GM18507 (cell line): ENCODE data around the gene DCD.
"Not testable (repeated sequence)": the region's sequence is repeated elsewhere in the genome, so short reads cannot be mapped to it uniquely, and the experiment has no call there.

Source experiments
- DNase-seq: peaks from one replicate; pipeline ENCODE4 v3.0.0; 2011; ENCODE audit warnings: low read depth; ENCODE audit not compliant: insufficient read length; ENCODE audit errors: extremely low spot score
- FAIRE-seq: peaks from 2 replicates; lab custom pipeline; 2011; peaks lifted over from hg19 to GRCh38; lab: Jason Lieb, UNC

Gene DCD, protein sequence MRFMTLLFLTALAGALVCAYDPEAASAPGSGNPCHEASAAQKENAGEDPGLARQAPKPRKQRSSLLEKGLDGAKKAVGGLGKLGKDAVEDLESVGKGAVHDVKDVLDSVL

DNA sequence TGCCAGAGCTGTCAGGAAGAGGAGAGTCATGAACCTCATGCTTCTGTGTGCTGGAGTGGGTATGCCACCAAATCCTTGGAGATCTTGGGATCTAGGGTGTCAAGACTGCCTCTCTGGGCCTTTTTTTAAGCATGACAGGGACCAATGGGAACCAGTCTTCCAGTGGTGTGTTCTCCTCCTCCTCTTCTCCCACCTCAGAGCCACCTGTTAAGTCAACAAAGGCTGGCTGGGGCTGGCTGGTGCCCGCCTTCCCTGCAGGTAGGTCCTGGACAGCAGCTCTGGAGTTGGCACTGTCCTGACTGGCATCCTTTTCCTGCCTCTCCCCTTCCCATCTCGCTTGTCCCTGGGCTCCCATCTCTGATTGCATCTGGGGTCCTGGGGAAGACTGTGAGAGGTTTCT lies at the start of gene DCD:
DCD (minus strand) TSS at position 101 of the 400 bp plus-strand sequence; CDS start at position 39, 62 bp downstream.
- DNase-seq = no peak
- no peak for FAIRE-seq

DNA sequence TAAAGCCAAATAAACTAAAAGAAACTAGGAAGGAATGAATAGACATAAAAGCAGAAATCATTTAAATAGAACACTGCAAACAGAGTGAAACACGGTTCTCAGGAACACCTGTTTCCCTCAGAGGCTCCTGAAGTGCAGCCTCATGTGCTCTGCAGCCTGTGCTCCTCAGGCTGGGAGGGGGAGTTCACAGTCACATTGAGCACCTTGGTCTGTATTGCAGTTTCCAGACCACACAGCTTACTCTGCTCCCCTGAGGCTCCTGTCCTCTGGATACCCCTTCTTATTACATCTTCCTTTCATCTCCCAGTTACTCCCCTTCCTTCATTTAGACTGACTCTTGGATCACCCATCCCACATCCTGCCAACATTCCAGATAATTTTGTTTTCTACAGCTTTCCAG lies 49.7 kb upstream of the DCD start:
- DNase-seq (no peak), FAIRE-seq (no peak)

DNA sequence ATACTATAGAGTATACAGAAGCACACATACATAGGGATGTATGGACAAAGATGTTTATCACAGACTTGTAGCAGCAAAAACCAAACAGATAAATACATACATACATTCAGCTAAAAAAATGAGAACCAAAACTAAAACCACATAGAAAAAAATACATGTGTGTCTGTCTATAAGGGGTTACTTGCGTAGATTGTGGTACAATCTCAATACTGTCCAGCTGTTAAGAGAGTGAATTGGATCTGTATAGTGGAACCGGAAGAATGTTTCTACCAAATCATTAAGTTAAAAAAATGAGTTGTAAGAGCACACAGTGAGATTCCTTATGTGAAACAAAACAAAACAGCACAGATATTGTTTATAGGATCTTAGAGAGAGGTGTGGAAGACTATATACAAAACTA lies 44.2 kb upstream of the DCD start:
- DNase-seq (no peak), FAIRE-seq (no peak)

DNA sequence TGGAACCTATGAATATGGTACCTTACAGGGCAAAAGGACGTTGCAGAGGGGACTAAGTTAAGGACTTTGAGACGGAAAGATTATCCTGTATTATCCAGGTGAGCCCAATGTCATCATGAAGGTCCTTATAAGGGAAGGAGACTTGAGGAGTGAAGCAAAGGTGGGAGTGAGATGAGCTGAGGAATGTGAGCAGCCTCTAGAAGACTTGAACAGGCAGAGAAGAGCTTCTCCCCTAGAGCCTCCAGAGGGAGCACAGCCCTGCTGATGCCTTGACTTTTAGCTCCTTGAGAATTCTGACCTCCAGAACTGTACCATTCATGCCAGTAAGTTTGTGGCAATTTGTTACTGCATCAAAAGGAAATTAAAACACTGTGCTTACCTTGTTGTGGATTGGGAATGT lies 41.8 kb upstream of the DCD start:
- DNase-seq (no peak), FAIRE-seq (no peak)

DNA sequence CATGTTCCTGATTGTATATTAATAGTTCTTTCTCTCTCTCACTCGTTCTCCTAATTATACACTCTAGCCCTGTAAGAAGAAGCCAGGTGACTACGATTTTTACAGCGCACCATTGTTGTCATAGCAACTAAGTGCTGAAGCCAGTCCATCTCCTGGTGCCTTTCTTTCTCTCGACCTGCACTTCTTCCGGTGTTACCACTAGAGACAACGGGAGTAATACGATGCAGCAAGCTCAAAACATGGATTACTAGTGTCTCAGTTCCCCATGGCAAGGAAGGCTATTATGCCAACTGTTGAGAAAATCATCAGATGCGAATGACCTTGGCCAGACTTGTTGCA lies 40.8 kb upstream of the DCD start:
- FAIRE-seq (no peak), DNase-seq (no peak)

DNA sequence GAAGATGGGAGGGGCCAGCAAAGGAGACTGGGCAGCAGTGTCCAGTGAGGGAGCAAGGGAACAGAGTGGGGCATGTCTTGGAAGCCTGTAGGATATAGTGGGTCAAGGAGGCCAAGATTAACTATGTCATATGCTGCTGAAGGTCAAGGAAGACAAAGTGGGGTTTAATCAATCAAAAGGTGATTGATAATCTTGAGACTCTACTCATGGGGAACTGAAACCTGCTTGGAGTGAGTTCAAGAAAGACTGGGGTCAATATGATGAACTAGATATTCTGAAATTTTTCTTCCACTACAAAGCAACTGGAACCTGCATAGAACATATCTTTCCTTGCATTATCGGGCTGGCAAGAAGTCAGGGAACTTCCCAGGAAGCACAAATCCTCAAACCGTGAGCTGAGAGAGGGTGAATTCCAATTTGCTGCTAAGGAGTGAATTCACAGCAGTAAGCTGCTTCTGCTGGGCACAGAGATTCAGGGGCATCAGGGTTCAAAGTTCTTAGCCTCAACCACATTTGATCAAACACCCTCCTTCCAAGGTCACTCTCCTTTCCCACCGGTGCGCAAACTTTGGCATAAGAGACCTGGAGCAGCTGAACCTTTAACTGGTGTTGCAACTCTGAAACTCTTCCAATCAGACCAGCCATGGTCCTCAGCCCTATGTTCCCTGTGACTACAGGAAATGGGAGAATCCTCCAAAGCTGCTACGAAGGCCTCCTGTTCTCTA lies 40.3 kb upstream of the DCD start:
- no peak for DNase-seq
- no peak for FAIRE-seq

DNA sequence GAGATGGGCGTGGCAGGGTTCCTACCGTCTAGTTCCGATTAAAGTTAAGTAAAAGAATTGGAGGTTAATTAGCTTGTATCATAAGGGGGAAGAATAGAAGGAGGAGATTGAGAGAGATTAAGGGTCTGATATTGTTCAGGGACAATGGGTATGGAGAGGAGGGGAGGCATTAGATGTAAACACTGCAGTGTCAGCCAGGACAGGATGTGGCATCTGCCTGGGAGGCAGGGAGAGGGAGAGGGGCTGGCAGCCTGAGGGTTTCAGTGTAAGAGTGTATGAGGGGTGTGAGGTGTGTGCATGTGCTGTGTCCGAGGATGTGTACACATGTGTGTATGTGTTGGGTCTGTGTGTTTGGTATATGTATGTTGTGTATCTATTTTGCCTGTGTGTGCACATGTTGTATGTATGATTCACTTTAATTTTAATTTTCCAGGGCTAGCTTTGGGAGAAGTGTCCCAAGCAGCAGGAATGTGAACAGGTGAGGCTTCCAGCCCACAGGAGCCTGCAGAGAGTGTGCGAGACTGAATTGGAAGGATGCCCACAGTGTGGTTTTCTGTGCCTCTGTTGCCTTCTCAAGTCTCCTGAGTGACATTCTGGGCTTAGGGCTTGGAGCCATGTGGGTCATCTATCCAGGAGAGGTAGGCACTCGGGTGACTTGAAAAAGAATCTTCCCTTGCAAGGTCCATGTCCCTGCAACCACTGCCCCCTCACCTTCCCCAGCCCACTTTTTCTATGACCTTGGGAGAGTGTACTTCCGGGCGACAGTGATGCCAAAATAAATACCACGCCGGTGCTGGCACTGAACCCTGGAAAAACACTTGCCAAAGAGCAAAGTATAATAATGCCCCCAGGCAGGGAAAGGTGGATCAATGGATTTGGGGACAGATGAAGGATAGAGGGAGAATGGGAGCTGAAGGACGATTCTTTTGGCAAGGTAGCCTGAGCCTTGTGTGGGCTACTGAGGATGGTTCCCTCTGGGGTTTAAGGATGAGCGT lies 36.8 kb upstream of the DCD start:
- DNase-seq = no peak
- no peak for FAIRE-seq

DNA sequence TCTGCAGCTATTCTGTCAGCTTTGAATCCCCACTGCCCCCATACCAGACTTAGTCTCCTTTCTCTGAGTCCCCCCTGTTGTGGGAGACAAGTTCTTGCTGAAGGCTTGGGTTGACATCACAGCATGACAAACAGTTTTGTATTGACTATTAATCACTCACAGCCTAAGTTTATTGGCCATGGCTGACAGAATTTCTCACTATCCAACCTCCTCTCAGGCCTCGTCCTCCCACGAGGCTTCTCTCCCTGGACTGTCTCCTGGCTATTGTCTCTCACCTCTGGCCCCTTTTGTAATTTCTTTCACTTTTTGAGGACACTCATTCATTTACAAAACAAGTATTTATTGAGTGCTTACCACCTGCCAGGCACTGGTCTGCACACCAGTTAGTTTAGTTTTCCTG lies 35.2 kb upstream of the DCD start:
- DNase-seq = no peak
- FAIRE-seq = no peak

DNA sequence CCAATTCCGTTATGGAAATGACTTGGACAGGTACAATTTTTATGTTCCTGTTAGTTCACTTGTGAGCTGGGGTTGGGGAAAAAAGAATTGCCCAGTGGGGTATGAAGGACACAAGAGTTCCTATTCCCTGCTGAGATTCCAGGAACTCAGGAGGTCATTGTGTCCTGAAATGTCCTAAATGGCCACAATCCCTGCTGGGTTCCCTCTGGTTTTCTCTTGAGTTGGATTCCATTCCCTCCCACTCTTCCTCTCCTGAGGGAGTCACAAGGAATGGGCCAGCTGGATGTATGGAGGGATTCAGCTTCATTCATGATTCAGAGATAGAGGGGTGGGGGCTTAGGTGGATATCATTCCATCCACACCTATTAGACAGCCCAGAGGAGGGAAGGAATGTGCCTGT lies 34.5 kb upstream of the DCD start:
- DNase-seq (no peak), FAIRE-seq (no peak)

DNA sequence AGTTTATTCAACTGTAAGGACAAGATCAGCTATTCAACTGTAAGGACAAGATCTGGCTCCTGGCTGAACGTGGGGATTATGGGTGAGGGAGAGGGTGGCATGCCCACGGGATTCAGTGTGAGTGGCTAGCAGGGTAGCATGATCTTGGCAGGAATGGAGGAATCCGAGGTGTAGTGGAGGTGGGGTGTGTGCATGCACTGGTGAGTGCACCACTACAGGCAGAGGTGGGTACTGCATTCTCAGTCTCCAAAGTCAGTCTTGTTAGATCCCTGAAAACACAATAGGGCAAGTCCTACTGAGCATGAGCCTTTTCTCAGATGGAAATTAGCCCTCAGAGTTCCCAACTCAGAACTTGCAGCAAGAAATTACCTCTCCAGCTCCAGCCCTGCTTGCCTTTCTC lies 32.2 kb upstream of the DCD start:
- peak; percentile 69 for FAIRE-seq
- DNase-seq = no peak

DNA sequence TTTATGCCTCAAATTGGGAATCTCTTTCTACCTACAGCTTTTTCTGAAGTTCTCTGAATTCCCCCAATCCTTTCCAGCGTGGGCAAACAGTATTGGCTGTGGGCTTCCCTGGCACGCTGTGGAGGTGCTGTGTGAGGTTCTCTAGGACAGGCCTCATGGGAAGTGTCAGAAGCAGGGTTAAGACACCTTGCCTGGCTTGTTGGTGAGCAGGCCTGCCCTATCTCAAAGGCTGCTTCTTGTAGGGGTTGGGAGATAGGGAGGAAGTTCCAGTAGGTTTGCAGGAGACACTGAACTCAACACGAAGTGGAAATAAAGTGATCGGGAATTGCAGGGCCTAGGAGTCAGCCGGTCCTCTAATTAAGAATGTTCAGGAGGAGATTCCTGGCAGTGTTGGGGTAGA lies 30.0 kb upstream of the DCD start:
- DNase-seq (no peak), FAIRE-seq (no peak)

DNA sequence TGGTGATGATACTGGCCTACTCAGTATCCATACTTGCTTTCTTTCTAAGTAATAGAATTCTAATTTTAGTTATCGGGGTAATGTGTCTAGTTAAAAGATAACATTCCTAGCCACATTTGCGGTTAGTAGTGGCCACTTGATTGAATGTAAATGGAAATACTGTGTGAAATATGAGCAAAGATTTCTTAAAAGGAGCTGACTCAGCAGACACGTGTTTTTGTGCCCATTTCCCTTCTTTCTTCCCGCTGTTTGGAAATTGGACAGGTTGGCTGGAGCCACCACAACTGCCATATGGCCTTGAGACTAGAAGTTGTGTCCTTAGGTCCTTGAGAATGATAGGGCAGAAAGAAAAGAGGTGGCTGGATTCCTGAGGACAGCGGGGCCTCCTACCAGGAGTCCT lies 19.8 kb upstream of the DCD start:
- no peak for DNase-seq
- FAIRE-seq = no peak

DNA sequence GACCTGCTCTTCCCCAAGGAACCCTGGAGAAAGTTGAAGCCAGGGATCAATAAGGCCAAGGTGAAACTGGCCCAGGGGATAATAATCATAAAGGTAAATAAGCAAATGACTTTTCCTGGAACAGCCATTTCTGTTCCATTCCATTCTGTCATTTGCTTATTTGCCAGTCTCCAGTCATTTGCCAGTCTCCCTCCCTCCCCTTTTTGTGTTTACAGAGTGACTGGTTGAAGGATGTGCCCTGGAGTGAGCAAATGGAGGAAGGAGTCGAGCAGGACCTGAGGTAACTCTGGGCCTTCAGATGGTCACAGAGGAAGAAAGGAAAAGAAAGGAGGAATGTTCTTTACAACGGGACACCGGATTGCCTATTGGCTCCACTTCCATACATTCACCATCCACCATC lies 17.8 kb upstream of the DCD start:
- DNase-seq = no peak

DNA sequence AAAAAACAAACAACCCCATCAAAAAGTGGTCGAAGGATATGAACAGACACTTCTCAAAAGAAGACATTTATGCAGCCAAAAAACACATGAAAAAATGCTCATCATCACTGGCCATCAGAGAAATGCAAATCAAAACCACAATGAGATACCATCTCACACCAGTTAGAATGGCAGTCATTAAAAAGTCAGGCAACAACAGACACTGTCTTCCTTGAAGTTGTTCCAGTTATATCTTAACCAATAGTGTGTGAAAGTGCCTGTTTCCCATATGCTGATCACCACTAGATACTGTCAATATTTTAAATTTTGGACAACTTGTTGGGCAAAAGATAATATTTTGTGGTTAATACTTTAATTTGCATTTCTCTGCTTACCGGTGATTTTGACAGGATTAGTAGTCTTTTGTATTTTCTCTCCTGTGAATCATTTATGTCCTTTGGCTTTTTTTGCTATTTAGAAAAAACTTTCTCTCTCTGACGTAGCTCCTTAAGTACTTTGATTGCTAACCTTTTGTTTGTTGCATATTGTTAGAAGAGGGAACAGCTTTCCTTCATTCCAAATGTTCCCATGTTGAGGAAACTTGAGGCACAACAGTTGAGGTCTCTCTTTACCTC lies 17.0 kb upstream of the DCD start:
- not testable (repeated sequence) for FAIRE-seq, DNase-seq

More for the DNA sequence above, 17.8 kb upstream of the DCD start:
- FAIRE-seq = no peak

DNA sequence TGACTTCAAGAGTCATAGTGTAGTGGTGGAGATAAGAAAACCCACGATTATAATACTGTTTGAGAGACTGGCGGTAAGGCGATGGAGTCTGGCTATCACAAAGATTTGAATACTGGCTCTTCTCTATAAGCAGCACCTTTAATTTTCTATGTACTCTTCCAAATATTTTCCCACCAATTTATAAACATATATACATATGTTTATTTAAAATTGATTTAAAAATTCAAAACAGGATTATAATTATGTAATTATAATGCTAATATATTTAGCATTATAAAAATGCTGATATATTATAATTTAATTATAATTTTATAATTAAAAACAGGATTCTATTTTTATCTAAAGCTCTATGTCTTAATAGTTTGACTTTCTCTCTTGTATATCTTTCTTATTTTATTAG lies 15.4 kb upstream of the DCD start:
- no peak for FAIRE-seq

DNA sequence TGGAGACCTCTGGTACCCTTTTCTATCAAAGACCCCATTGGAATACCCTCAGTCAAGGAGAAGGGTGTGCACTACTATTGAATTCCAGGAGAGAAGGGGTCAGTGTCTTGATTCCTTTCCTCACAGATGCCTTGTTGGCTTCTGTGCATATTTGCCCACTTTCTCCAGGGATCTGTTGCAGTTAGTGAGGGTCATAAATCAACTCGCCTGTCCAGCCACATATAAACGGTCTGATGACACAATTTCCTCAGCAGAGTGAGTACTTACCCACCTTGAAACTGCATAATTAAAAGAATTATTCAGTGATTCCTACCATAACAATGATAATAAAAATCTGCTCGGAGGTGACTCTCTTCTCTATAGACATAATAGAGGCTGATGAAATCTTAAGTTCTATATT lies 13.9 kb upstream of the DCD start:
- DNase-seq (no peak), FAIRE-seq (no peak)

More for the DNA sequence above, 15.4 kb upstream of the DCD start:
- DNase-seq = no peak

DNA sequence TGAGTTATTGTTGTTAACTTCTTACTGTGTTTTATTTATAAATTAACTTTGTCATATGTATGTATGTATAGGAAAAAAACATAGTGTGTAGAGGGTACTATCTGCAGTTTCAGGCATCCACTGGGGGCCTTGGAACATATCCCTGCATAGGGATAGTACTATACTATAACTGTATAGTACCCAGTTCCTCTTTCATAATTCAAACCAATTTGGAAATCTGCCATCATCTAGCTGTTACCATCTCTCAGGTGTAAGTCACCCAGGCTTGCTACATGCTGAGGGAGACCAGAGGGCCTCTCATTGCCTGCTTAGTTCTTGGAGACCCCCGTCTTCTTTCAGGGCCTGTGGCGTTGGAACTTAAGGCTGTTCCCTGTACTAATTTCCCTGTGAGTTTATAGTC lies 12.9 kb upstream of the DCD start:
- FAIRE-seq = no peak
- DNase-seq = no peak

DNA sequence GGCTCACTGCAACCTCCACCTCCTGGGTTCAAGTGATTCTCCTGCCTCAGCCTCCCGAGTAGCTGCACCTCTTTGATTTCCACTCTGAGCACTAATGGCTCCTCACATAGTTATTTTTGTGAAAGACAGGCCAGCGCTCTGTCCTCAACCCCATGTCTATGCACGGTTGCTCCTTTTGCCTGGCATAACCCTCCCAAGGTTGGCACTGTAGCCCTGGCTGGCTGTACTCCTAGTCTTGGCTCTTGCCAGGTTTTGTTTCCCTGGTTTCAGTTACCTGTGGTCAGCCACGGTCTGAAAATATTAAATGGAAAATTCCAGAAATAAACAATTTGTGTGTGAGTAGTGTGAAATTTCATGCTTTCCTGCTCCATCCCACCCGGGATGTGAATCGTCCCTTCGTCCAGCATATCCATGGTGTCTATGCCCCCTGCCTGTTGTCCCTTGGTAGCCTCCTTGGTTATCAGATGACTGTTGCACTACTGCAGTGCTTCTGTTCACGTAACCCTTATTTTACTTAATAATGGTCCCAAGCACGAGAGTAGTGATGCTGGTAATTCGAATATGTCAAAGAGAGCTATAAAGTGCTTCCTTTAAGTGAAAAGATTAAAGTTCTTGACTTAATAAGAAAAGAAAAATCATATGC lies 12.3 kb upstream of the DCD start:
- no peak for FAIRE-seq
- DNase-seq = no peak

DNA sequence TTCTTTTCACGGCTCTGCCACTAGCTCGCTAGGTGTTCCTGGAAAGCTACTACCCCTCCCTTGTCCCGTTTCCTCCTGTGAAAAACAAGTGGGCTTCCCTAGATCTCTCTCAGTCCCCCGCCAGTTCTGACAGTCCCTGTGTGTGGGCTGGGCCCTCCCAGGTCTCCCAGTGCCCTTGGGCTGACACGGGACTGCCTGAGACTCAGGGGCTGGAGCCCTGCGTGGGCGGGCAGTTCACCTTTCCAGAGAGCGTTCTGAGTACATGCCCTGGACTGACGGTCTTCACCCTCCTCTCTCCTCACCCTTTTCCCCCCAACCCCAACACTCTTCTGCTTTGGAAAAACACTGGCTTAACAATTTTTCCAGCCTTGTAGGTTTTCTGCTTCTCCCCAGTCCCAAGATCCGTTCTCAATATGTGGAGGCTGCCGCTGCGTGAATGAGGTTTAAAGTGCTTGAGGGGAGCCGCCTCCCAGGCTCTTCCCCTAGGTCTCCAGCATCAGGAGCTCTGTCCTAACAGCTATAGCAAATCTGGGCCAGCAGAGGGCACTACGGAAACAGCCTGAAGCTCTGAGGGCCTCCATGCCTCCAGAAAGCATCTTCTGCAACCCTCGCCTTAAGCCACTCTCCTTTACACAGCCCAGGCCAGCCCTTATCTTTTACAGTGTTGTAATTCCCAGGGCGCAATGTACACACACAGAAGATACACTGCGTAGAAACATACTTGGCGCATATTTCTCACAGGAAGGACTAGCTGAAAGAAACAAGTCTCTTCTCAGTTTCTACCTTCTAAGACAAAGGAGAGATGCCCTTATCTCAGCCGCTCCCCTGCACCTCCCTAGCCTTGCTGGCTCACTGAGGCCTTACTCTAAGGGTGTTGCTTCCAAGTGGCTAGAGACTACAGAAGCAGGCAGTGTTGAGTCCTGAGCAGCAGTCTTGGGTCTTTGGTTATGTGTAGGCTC lies 10.4 kb upstream of the DCD start:
- DNase-seq (peak; percentile 46), FAIRE-seq (peak; percentile 79)
